NCI-H345 (cell line): ENCODE results near the gene GABARAPL2.
A peak's percentile ranks its signal among the peaks of the same experiment; 100 is the strongest.
"Not testable (repeated sequence)": the region's sequence is repeated elsewhere in the genome, so short reads cannot be mapped to it uniquely, and the experiment has no call there.

ENCODE experiments used
- DNase-seq: peaks from one replicate; lab custom pipeline; 2025; lab: John Stamatoyannopoulos, UW

Gene GABARAPL2

GRCh38 chr16:75566040-75566757 lies at the start of gene GABARAPL2:
GABARAPL2 (plus strand) TSS chr16:75566379; CDS start chr16:75566487, 108 bp downstream.
- peak; percentile 79 for DNase-seq

DNA sequence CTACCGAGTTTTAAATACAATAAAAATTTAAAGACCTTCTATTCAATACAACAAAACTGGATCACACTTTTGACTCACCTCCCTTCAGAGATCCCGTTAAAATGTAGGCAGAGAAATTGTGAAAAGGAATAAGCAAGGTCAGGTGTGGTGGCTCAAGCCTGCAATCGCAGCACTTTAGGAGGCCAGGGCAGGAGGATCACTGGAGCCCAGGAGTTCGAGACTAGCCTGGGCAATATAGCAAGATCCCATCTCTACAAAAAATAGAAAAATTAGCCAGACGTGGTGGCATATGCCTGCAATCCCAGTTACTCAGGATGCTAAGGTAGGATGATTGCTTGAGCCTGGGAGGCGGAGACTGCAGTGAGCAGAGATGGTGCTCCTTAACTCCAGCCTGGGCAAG lies 47.0 kb upstream of the GABARAPL2 start:
- DNase-seq: no peak

- DNase-seq: no peak
Observed at GRCh38 chr16:75526032-75526790, 40.0 kb upstream of the GABARAPL2 start.

GRCh38 chr16:75527825-75528299 lies 38.3 kb upstream of the GABARAPL2 start:
- DNase-seq: no peak

- DNase-seq: no peak
Observed at GRCh38 chr16:75529056-75529905, 36.9 kb upstream of the GABARAPL2 start.

DNA sequence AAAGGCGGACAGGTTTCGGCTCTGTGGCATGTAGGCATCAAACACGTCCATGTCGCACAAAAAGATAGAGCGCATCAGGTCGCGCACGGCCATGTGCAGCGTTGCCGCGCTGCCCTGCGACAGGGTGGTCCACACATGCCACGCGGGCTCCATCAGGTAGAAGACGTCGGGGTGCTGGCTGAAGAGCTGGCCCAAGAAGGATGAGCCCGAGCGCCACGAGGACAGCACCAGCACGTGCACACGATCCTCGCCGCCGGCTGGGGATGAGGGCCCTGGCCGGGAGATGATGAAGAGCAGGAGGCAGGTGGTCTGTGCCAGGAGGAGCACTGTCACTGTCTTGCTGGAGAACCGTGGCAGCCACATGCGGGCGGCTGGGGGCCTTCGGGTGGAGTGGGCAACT lies 36.2 kb upstream of the GABARAPL2 start:
- DNase-seq: no peak

- DNase-seq: no peak
Observed at GRCh38 chr16:75532142-75532765, 33.9 kb upstream of the GABARAPL2 start.

DNA sequence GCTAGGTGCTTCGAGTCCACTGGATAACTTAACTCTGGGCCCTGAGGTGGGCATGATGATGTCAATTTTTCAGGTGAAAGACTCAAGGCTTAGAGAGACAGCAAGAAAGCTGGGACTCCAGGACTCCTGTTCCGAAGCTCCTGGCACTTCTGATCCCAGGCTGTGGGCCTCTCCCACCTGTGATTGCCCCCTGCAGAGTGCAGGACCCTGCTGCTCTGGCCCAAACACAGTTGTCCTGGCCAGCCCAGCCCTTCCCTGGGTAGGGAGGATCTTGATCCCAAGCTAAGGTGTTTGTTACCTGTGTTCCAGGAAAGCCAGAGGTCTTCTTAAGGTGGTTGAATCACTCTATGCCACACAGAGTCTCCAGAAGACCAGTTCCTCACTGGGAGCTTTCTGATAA lies 33.4 kb upstream of the GABARAPL2 start:
- no peak for DNase-seq

GRCh38 chr16:75534560-75535205 lies 31.5 kb upstream of the GABARAPL2 start:
- no peak for DNase-seq

DNA sequence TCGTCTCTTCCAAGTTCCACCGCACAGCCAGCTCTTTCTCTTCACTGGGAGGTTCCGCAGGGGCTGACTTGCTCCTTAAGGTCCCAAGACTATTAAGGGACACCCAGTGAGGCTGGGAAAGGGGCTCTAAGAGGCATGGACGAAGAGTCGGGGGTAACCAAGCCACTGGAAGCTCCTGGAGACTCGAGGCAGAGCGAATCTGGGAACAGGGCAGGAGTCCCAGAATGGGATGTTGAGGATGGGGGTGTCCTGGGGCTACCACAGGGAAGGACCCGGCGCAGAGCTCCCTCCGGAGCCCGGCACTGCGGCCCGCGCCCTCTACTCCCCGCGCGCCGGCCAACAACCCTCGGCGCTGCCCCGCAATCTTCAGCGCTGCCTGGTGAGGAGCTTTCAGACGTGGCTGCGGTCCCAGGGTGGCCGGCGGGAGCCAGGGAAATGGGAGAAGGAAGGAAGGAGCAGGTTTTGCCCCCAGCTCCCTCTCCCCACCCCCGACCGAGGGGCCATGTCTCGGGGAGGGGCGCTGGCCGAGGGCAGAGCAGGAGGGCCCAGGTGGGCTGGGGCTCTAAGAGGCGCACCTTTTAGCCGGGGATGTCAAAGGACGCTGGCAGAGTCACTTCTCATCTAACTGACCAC lies 30.9 kb upstream of the GABARAPL2 start:
- no peak for DNase-seq

DNA sequence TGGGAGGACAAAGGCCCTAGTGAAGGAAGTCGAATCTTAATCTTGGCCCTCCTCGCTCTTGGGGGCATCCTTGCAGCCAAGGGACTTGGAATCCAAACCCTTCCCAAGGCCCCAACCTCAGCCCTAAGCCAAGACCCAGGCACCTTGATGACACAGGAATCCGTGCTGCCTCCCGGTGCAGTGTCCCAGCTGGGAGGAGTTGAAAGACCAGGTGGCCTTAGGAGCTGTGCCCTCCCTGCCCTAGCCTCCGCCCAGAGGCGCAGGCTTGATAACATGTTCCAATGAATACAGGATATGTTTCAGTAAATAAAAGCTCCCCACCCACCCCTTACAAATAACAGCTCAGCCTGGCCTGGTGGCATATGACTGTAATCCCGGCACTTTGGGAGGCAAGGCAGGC lies 30.3 kb upstream of the GABARAPL2 start, which contains the start of gene CHST5:
Gene CHST5, minus strand, starts transcription at position 208 of the 400 bp plus-strand sequence. CDS start 5,724 bp downstream, outside the sequence.
- DNase-seq: no peak

- no peak for DNase-seq
Observed at GRCh38 chr16:75537776-75538175, 28.4 kb upstream of the GABARAPL2 start.

GRCh38 chr16:75538882-75539565 lies 27.2 kb upstream of the GABARAPL2 start:
- DNase-seq: not testable (repeated sequence)

GRCh38 chr16:75541236-75541635 lies 24.9 kb upstream of the GABARAPL2 start:
- DNase-seq: no peak

- DNase-seq: not testable (repeated sequence)
Observed at GRCh38 chr16:75542462-75542861, 23.7 kb upstream of the GABARAPL2 start.

- not testable (repeated sequence) for DNase-seq
Observed at GRCh38 chr16:75545879-75546278, 20.3 kb upstream of the GABARAPL2 start.

- no peak for DNase-seq
Observed at GRCh38 chr16:75546293-75546692, 19.9 kb upstream of the GABARAPL2 start.

- DNase-seq: not testable (repeated sequence)
Observed at GRCh38 chr16:75548456-75548855, 17.7 kb upstream of the GABARAPL2 start.

DNA sequence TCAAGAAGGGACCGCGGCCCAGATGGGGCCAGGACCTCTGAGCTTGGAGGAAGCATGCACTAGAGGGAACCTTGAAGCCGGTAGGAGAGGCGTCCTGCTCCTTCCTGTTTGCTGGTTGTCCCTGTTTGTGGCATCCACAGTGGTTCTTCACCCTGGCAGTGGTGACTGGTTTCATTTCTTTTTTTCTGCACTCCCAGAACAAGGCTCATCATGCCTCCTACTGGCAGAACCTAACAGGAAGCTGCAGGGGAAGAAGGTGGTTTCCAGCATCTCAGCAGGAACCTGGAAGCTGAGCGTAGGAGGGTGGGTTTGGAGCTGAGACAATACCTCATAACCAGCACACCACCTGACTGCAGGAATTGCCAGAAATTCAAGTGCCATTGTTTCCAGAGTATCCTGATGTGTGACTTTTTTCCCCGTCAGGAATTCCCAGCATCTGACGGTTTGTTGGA lies 15.9 kb upstream of the GABARAPL2 start:
- DNase-seq: no peak

DNA sequence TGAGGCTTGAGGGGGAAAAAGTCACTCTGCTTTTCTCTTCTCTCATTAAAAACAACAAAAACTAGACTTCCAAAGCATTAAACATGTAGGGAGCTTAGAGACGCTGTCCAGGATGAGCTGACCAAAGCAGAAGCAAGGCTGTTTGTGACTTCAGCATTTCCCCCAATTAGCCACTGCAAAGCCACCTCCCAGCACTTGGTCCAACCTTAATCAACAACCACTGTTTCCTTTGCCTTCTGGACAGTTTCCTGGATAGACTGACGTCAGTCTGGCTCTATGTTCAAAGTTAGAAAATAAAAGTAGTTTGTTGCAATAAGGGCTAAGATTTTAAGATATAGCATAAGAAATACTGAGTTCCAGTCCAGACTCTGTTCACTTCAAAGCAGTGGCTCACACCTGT lies 13.2 kb upstream of the GABARAPL2 start:
- no peak for DNase-seq
